Measurements from ENCODE around the gene TRANK1.

The TRANK1 gene

GRCh38 chr3:36790765-36791164 is 154.1 kb downstream of the TRANK1 start:
- no peak for DNase-seq

DNA sequence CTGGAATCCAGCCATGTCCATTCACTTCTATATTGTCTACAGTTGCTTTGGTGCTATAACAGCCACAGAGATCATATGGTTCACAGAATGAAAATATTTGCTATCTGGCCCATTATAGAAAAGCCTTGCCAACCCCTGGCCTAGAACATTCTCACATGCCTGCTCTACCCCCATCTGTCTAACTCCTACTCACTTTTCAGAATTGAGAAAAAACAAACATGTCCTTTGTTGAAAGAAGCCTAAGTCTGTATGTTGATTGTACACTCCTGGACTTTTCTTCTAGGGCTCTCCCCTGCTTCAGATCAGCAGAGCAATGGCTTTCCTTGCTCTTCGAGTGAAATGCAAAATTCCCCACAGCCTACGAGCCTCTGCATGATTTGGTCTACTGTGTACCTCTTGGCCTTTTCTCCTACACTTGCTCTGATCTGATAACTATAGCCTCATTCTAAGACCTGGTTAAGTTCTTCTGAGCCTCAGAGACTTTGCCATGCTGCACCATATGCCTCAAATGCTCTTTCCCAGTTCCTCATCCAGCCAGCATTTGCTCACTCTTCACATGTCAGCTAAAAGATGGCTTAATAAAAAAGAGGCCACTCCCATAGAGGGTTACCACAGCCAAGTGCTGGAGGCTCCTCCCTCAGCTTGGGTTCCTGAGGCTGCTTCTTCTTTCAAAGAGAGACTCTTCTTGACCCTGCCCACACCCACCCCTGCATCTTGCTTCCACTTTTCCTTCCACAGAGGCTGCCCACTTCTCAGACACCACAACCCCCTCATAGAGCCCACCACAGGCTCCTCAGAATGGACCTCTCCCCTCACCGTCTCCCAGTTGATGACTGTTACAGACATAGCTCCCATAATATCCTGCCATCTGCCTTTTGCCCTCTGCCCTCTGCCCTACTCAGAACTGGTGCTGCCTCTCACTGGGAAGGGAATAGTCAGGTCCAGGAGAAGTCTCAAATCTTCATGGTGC is 157.6 kb downstream of the TRANK1 start:
- DNase-seq = no peak

- no peak for DNase-seq
These were observed 160.7 kb downstream of the TRANK1 start for GRCh38 chr3:36784138-36784635.

GRCh38 chr3:36777424-36778218 is 167.2 kb downstream of the TRANK1 start:
- no peak for DNase-seq
